Measurements from ENCODE around the gene BMPR1B. TPM values are rescaled to one million over a fixed set of nuclear protein-coding genes. Genes with fewer than 3 reads are reported as not detected.

Gene BMPR1B
- total and polyA plus RNA-seq, 9 donors = 4.9 to 35.7 (median 13.3) TPM

DNA sequence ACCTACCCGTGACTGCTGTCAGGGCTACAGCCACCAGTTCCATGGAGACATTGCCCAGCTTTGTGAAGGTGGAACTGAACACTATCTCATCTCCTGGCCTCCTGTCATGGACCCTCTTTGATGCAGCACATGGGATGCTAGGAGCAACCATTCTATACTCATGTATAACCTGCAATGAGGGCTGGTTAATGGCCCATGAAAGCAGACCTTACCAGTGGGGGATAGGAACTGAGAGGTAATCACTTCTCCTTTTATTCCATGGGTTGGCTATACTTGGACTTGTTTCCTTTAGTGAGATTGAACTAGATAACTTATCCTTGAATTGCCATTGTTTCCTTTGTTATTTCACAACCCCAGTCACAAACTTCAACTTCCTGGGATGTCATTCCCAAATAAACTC is 310.6 kb downstream of the BMPR1B start:
- no peak for DNase-seq
- H3K9me3 ChIP-seq = no peaks in the 10 kb centered on the region
- intact Hi-C loops (cut with DNase I) = no loop called here
- H3K27me3 ChIP-seq = no peaks in the 10 kb centered on the region
- no peaks in the 10 kb centered on the region for H3K36me3 ChIP-seq
- H3K4me1 ChIP-seq (ENCODE audit: insufficient read depth) = no peaks in the 10 kb centered on the region
- no peak overlapping the region for H3K4me3 ChIP-seq
- TF ChIP-seq, protein P1, sequence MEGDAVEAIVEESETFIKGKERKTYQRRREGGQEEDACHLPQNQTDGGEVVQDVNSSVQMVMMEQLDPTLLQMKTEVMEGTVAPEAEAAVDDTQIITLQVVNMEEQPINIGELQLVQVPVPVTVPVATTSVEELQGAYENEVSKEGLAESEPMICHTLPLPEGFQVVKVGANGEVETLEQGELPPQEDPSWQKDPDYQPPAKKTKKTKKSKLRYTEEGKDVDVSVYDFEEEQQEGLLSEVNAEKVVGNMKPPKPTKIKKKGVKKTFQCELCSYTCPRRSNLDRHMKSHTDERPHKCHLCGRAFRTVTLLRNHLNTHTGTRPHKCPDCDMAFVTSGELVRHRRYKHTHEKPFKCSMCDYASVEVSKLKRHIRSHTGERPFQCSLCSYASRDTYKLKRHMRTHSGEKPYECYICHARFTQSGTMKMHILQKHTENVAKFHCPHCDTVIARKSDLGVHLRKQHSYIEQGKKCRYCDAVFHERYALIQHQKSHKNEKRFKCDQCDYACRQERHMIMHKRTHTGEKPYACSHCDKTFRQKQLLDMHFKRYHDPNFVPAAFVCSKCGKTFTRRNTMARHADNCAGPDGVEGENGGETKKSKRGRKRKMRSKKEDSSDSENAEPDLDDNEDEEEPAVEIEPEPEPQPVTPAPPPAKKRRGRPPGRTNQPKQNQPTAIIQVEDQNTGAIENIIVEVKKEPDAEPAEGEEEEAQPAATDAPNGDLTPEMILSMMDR (IDR thresholded peaks at IDR 0.05) = no peak
- TF ChIP-seq POLR2A (IDR thresholded peaks at IDR 0.05) (no peak), EP300 (IDR thresholded peaks at IDR 0.05) (no peak)
- WGBS, 3 donors = 92 to 100% (median 95%) methylated on average over 1 of the region's 1 CpG
- H3K27ac ChIP-seq = no peak overlapping the region

DNA sequence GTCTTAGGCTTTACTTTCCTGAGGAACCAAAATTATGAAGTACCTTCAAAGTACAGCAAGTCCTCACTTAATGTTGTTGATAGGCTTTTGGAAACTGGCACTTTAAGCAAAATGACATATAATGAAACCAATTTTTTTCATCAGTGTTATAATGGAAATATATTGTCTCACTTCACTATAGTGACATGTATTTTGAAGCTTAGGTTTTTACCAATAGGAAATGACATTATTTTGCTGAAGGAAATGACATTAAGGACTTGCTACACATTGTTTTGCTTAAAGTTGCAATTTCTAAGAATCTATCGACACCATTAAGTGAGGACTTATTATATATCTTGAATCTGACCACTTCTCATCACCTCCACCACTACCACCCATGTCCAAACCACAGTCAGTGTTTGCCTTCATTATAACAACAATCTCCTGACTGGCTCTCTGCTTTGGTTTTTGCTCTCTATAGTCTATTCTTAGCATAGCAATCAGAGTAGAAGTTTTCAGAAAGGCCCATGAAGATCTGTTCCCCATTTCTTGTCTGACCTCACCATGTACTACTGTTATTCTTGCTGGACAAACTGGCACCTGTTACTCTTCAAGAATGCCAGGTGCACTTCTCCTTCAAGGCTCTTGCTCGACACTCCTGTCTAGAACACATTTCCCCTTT is 311.2 kb downstream of the BMPR1B start:
- intact Hi-C loops (cut with DNase I) = no loop called here
- no peak overlapping the region for H3K27ac ChIP-seq
- no peaks in the 10 kb centered on the region for H3K27me3 ChIP-seq

DNA sequence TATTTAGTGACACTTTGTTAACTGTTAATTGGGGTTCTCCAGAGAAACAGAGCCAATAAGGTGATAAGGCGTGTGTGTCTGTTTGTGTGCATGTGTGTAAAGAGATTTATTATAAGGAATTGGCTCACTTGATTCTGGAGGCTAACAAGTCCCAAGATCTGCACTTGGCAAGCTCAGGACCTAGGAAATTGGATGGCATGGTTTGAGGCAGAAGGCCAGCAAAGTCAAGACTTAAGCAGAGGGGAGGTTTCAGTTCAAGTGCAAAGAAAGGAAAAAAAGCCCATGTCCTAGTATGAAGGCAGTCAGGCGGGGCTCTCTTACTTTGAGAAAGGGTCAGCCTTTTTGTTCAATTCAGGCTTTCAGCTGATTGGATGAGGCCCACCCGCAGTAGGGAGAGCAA is 314.1 kb downstream of the BMPR1B start:
- no peak for DNase-seq
- intact Hi-C loops (cut with DNase I) = no loop called here
- WGBS, 3 donors = 89 to 98% (median 94%) methylated on average over 3 of the region's 3 CpGs
- Histone ChIP-seq H3K9me3 (no peaks in the 10 kb centered on the region), H3K4me3 (no peak overlapping the region), H3K4me1 (ENCODE audit: insufficient read depth) (no peaks in the 10 kb centered on the region), H3K27me3 (no peaks in the 10 kb centered on the region), H3K27ac (no peak overlapping the region), H3K36me3 (no peaks in the 10 kb centered on the region)
- TF ChIP-seq, protein P1 (IDR thresholded peaks at IDR 0.05) = no peak
- TF ChIP-seq POLR2A (IDR thresholded peaks at IDR 0.05) (no peak), EP300 (IDR thresholded peaks at IDR 0.05) (no peak)

More for the DNA sequence above, 311.2 kb downstream of the BMPR1B start:
- DNase-seq = no peak
- 89 to 97% (median 94%) methylated on average over 2 of the region's 2 CpGs for WGBS, 3 donors
- H3K4me1 ChIP-seq (ENCODE audit: insufficient read depth) = no peaks in the 10 kb centered on the region
- H3K4me3 ChIP-seq = no peak overlapping the region
- TF ChIP-seq POLR2A (IDR thresholded peaks at IDR 0.05) = no peak
- TF ChIP-seq, protein P1 (IDR thresholded peaks at IDR 0.05) = no peak
- TF ChIP-seq EP300 (IDR thresholded peaks at IDR 0.05) = no peak
- no peaks in the 10 kb centered on the region for H3K9me3 ChIP-seq
- no peaks in the 10 kb centered on the region for H3K36me3 ChIP-seq

DNA sequence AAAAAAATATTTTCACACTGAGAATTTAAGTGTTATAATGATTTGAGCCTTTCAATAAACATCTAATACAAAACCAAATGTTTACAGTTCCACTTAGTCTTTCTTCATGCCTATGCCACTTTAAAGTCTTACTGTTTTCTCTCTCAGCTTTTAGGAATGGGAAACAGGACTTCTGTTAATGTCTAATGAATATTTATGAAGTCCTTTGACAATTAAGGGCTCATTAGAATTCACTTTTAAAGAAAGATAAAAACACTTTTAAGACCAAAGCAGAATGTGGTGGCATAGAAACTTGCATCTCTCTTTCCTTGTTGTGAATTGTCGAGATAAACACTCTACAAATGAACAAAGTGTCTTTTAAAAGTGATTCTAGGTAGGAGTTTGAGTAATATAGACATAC is 315.9 kb downstream of the BMPR1B start:
- Histone ChIP-seq H3K27ac (no peak overlapping the region), H3K9me3 (no peaks in the 10 kb centered on the region), H3K27me3 (no peaks in the 10 kb centered on the region), H3K36me3 (no peaks in the 10 kb centered on the region), H3K4me3 (no peak overlapping the region), H3K4me1 (ENCODE audit: insufficient read depth) (no peaks in the 10 kb centered on the region)
- TF ChIP-seq, protein P1 (IDR thresholded peaks at IDR 0.05) = no peak
- TF ChIP-seq EP300 (IDR thresholded peaks at IDR 0.05) (no peak), POLR2A (IDR thresholded peaks at IDR 0.05) (no peak)
- intact Hi-C loops (cut with DNase I) = no loop called here
- DNase-seq = no peak
- 93 to 97% (median 93%) methylated on average over 1 of the region's 1 CpG for WGBS, 3 donors

All from ovary (tissue), 9 donors.